HepG2 (cell line): ENCODE data around the gene SP6. TPM values are rescaled to one million over a fixed set of nuclear protein-coding genes. Genes with fewer than 3 reads are reported as not detected.

Experiments used
- ARID4A ChIP-seq: sonication (generic); formaldehyde crosslinking; IDR thresholded peaks from 2 replicates; pipeline ENCODE4 v1.5.0; 2020; ENCODE audit warnings: mild to moderate bottlenecking, missing genetic modification reagents, borderline replicate concordance
- CHD2 ChIP-seq: IDR thresholded peaks from 2 replicates; pipeline ENCODE4 v1.6.1; 2011; ENCODE audit warnings: low read depth, low read length, improper control_type of control experiment
- ERF ChIP-seq: IDR thresholded peaks from 2 replicates; pipeline ENCODE4 v1.6.1; 2018; ENCODE audit warnings: missing biosample characterization, missing genetic modification reagents
- RFXANK ChIP-seq: IDR thresholded peaks from 2 replicates; pipeline ENCODE4 v1.6.1; 2016
- SRSF4 ChIP-seq: fragments of 200-400 bp; formaldehyde crosslinking; IDR thresholded peaks from one replicate; pipeline ENCODE4 v1.6.1; 2018; ENCODE audit warnings: mild to moderate bottlenecking, low read depth, low read length, moderate library complexity; ENCODE audit not compliant: poor library complexity, severe bottlenecking
- YEATS4 ChIP-seq: sonication (generic); formaldehyde crosslinking; IDR thresholded peaks from 2 replicates; pipeline ENCODE4 v1.4.0; 2020; ENCODE audit warnings: missing genetic modification reagents, borderline replicate concordance
- ZNF205 ChIP-seq: IDR thresholded peaks from 2 replicates; pipeline ENCODE4 v1.6.1; 2018; ENCODE audit warnings: missing biosample characterization, missing genetic modification reagents
- ZNF451 ChIP-seq: sonication (generic); formaldehyde crosslinking; IDR thresholded peaks from 2 replicates; pipeline ENCODE4 v1.5.0; 2020; ENCODE audit warnings: mild to moderate bottlenecking, missing genetic modification reagents
- ZNF597 ChIP-seq: sonication (generic); formaldehyde crosslinking; IDR thresholded peaks from 2 replicates; pipeline ENCODE4 v1.5.0; 2020; ENCODE audit warnings: missing genetic modification reagents
- ZNF776 ChIP-seq: sonication (generic); formaldehyde crosslinking; IDR thresholded peaks from 2 replicates; pipeline ENCODE4 v1.4.0; 2020; ENCODE audit warnings: mild to moderate bottlenecking, missing genetic modification reagents
- polyA plus RNA-seq, 8 experiments: library from polyadenylated mRNA; depleted of rRNA in 3 of 8; stranded (reverse) in 7 of 8; unstranded in 1 of 8; fragments of >200 nt; fragmentation: Illumina TruSeq in 4 of 8; extraction: Trizol in 4 of 8; gene quantifications; 2 replicates each; pipeline versions ENCODE4 v1.2.1 to v1.2.3, GENCODE V29; 2011 to 2016; ENCODE audit warnings: low read depth in 4 of 8, missing spikeins in 1 of 8, mixed read lengths in 1 of 8; ENCODE audit not compliant: insufficient read depth in 1 of 8
- total RNA-seq, 5 experiments: library from RNA; depleted of rRNA; stranded (reverse); fragments of >200 nt; fragmentation: Illumina TruSeq; extraction: Trizol; gene quantifications; 2 replicates each; pipeline ENCODE4 v1.2.3, GENCODE V29; 2016; ENCODE audit warnings: low read depth in 1 of 5
- TF ChIP-seq, protein P1 (sequence below): sonication (generic); formaldehyde crosslinking; IDR thresholded peaks from 2 replicates; pipeline ENCODE4 v1.5.0; 2020; ENCODE audit warnings: mild to moderate bottlenecking, missing genetic modification reagents, borderline replicate concordance
- TF ChIP-seq, protein P2 (sequence below): sonication (generic); formaldehyde crosslinking; IDR thresholded peaks from 2 replicates; pipeline ENCODE4 v1.8.1; 2023; ENCODE audit warnings: mild to moderate bottlenecking, moderate library complexity, missing genetic modification reagents

SP6 gene
- total and polyA plus RNA-seq, 2 of the 13 experiments (the other 11 are each of a cell fraction or from before 2014, with no cell fraction given), result 0.07 TPM

DNA sequence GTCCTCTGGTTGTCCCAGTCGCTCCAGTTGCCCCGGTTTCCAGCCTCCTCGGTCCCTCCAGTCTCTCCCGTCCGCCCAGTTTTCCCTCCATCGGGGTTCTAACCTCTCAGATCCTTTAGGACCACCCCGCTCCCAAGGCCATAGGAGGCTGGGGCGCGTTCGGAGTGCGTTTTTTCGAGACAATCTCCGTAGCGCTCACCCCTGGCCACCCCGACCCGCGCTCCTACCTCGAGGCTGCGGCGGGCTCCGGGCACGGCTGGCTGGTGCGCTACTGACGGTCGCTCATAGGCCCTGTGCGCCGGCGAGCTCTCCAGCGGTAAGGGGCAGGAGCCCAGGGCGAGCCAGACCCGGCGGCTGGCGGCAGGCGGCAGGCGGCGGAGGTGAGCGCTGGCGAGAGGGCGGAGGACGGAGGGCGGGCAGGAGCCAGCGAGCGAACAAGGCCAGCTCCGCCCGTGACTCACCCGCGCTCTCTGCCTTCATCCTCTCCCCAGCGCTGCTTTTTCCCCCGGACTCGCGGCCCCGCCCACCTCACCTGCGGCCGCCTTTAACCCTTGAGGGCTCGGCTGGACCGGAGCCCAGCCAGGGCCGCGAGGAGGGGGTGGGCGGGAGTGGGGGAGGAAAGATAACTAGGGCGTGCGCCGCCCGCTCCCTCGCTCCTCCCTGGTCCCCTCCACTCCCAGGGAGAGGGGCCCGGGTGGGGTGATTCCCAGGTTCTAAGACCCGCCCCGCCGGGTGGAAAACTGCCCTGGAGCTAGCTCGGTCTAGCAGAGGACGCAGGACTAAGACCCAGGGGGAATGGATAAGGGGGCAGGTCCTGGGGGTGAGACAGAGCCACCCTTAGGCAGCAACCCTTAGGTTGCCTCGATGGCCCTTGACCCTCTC, at the start of gene SP6 (continued):
- TF ChIP-seq, protein P1, sequence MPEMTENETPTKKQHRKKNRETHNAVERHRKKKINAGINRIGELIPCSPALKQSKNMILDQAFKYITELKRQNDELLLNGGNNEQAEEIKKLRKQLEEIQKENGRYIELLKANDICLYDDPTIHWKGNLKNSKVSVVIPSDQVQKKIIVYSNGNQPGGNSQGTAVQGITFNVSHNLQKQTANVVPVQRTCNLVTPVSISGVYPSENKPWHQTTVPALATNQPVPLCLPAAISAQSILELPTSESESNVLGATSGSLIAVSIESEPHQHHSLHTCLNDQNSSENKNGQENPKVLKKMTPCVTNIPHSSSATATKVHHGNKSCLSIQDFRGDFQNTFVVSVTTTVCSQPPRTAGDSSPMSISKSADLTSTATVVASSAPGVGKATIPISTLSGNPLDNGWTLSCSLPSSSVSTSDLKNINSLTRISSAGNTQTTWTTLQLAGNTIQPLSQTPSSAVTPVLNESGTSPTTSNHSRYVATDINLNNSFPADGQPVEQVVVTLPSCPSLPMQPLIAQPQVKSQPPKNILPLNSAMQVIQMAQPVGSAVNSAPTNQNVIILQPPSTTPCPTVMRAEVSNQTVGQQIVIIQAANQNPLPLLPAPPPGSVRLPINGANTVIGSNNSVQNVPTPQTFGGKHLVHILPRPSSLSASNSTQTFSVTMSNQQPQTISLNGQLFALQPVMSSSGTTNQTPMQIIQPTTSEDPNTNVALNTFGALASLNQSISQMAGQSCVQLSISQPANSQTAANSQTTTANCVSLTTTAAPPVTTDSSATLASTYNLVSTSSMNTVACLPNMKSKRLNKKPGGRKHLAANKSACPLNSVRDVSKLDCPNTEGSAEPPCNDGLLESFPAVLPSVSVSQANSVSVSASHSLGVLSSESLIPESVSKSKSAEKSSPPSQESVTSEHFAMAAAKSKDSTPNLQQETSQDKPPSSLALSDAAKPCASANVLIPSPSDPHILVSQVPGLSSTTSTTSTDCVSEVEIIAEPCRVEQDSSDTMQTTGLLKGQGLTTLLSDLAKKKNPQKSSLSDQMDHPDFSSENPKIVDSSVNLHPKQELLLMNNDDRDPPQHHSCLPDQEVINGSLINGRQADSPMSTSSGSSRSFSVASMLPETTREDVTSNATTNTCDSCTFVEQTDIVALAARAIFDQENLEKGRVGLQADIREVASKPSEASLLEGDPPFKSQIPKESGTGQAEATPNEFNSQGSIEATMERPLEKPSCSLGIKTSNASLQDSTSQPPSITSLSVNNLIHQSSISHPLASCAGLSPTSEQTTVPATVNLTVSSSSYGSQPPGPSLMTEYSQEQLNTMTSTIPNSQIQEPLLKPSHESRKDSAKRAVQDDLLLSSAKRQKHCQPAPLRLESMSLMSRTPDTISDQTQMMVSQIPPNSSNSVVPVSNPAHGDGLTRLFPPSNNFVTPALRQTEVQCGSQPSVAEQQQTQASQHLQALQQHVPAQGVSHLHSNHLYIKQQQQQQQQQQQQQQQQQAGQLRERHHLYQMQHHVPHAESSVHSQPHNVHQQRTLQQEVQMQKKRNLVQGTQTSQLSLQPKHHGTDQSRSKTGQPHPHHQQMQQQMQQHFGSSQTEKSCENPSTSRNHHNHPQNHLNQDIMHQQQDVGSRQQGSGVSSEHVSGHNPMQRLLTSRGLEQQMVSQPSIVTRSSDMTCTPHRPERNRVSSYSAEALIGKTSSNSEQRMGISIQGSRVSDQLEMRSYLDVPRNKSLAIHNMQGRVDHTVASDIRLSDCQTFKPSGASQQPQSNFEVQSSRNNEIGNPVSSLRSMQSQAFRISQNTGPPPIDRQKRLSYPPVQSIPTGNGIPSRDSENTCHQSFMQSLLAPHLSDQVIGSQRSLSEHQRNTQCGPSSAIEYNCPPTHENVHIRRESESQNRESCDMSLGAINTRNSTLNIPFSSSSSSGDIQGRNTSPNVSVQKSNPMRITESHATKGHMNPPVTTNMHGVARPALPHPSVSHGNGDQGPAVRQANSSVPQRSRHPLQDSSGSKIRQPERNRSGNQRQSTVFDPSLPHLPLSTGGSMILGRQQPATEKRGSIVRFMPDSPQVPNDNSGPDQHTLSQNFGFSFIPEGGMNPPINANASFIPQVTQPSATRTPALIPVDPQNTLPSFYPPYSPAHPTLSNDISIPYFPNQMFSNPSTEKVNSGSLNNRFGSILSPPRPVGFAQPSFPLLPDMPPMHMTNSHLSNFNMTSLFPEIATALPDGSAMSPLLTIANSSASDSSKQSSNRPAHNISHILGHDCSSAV, result no peak
- no peak for TF ChIP-seq CHD2
- TF ChIP-seq YEATS4, result peak; percentile 54; the same call in 1 of the 2 replicates
- TF ChIP-seq ZNF776 (CRISPR knock-in tag), result 0 out of 2 replicates have a peak, but pooled peaks have one; percentile 34
- peak; percentile 71; the same call in 1 of the 2 replicates for TF ChIP-seq ARID4A
- peak; percentile 78; the same call in 1 of the 2 replicates for TF ChIP-seq ZNF451 (CRISPR knock-in tag)
- no peak for TF ChIP-seq RFXANK (CRISPR knock-in tag)
- no peak for TF ChIP-seq SRSF4
- TF ChIP-seq ZNF597, result no peak
- TF ChIP-seq ZNF205 (CRISPR knock-in tag), result 0 out of 2 replicates have a peak, but pooled peaks have one; percentile 25
- TF ChIP-seq ERF, result peak; percentile 68; the same call in 1 of the 2 replicates
- TF ChIP-seq, protein P2, sequence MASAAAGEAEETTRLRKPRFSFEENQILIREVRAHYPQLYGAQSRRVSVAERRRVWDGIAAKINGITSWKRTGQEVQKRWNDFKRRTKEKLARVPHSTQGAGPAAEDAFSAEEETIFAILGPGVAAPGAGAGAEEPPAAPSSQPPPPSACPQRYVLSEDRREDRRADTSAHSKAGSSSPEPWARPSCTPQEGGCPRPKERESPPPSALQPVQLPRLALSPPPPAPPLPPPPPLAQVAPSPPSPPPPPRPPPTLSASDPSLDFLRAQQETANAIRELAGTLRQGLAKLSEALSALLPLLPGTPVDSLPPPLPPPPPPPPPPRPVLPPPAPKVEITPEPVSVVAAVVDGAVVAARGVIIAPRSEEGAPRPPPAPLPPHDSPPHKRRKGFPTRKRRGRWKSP (CRISPR knock-in tag), result peak; percentile 88; the same call in 1 of the 2 replicates
